Suppressor macrophage treated with lipopolysaccharide for 4 hours (primary cell): Measurements from ENCODE around the gene PKHD1.
"Not testable (repeated sequence)": the region's sequence is repeated elsewhere in the genome, so short reads cannot be mapped to it uniquely, and the experiment has no call there.

ENCODE experiments used
- DNase-seq: peaks from one replicate; pipeline ENCODE4 v3.0.0-alpha.2; 2020

The PKHD1 gene

GRCh38 chr6:51983564-51983963 is 103.8 kb downstream of the PKHD1 start:
- DNase-seq: no peak

DNA sequence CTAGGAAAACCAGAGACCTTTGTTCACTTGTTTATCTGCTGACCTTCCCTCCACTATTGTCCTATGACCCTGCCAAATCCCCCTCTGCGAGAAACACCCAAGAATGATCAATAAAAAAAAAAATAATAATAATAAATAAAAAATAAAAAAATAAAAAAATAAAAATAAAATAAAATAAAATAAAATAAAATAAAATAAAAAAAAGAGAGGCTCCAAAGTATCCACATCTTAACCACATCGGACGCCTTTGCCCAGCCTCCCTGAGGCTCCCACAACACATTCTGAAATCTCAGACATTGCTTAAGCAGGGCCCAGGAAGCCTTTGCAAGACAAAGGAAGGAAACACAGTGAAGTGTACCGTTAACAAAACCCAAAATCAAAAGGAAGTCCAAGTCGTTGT is 104.7 kb downstream of the PKHD1 start:
- DNase-seq: not testable (repeated sequence)

- DNase-seq: no peak
Measured at GRCh38 chr6:51976374-51976773, 111.0 kb downstream of the PKHD1 start.

DNA sequence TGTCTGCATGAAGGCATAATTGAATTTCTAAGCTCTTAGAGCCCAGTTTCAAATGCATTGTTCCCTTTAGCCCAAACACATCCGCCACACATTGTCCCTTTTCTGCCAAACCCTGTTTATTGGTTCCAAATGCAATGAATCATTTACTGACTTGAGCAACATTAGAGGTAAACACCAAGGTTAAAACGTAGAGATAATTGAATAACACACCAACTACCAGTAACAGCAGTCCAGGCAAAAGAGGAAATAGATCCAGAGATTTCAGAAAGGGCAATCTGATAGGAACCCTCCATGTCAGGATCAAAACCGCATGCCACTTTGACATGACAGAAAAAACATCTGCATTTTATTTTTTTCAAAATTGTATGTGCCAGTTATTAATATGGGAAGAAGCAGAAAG is 114.8 kb downstream of the PKHD1 start:
- DNase-seq: no peak

GRCh38 chr6:51968265-51968664 is 119.1 kb downstream of the PKHD1 start:
- no peak for DNase-seq

DNA sequence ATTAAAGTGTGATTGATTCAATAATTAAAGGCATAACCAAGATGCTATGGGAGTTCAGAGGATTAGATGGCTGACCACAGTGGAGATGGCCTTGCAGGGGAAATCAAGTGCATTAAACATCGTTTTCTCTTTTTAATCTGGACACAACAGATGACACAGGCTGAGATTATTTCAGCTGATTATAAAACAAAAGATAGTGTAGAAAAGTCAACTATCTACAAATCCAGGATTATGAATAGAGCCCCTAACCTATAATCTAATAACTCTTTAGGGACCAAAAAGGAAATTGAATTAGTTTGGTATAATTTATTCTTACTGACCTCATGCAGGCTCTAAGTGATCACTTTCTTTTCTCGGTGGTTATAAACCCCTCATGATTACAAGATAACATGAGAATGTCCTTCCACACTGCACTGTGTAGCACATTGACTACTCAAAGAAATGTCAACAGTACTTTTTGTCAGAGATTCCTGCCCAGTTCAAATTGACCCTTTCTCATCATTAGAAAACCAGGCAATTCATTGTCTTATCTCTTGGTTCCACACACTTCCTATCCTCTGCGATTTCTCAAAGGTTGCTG is 122.1 kb downstream of the PKHD1 start:
- no peak for DNase-seq

DNA sequence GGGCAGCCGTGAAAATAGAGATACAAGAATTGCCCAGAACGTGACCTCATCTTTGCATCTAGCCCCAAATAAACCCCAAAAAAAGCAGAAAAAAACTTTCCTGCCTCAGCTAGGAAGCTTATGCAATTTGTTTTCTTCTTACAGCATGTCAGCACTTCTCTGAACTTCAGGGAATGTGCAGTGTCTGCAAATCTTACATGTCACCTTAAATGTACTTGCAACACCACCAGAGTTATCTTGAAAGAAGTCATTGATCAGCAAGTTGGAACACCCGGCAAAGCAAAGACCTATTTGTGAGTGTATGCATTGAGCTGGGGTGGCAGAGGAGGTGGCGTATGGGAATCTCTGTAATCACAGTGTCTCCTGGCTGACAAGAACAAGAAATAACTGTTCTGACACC is 123.4 kb downstream of the PKHD1 start:
- DNase-seq: no peak

- DNase-seq: no peak
Measured at GRCh38 chr6:51962354-51962753, 125.1 kb downstream of the PKHD1 start.

GRCh38 chr6:51960419-51960818 is 127.0 kb downstream of the PKHD1 start:
- DNase-seq: no peak

DNA sequence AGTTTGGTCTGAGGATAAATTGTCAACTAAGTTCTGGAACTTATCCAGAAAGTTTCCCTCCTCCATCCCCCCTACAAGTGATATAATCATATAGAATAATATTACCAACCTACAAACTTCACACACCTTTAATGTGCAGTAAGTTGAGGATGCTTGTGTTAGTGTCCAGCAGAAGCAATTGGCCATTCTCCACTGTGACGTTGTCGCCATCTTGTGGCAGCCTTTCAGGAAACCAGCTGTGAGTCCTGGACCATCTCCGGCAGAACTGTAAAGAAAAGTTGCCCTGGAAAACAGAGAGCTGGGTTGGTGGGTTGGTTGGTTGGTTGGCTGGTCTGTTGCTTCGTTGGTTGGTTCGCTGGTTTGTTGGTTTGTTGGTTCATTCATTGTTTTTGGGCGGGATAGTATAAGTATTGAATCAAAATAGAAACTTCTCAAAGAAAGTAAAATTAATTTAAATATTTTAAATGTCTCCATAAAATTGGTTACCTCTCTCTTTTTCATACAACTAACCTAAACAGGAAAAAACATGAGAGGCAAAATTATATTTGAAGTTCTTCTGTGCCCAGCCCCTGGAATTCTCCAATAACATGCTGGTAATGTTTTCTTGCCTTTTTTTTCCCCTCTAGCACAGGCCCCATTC is 127.5 kb downstream of the PKHD1 start:
- DNase-seq: peak; percentile 68

- no peak for DNase-seq
Measured at GRCh38 chr6:51954681-51955080, 132.7 kb downstream of the PKHD1 start.

- no peak for DNase-seq
Measured at GRCh38 chr6:51953246-51953645, 134.2 kb downstream of the PKHD1 start.

- no peak for DNase-seq
Measured at GRCh38 chr6:51951924-51952323, 135.5 kb downstream of the PKHD1 start.

DNA sequence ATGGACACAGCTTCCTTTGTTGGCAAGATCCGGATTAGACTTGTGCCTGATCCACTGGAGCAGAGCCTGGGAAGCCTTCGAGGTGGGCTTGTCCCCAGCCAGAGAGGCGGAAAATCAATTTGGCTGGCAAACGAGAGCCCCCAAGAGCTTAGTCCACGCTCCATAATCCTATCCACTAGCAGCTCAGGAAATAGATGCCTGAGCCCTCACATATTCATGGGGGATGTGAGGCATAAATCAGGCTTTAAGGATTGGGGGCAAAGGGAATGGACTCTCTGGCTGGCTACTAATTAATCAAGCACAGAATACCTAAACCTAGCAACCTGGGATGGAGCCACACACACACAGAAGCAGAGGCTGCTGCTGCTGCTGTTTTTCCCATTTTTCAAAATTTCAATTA is 137.9 kb downstream of the PKHD1 start:
- DNase-seq: no peak

DNA sequence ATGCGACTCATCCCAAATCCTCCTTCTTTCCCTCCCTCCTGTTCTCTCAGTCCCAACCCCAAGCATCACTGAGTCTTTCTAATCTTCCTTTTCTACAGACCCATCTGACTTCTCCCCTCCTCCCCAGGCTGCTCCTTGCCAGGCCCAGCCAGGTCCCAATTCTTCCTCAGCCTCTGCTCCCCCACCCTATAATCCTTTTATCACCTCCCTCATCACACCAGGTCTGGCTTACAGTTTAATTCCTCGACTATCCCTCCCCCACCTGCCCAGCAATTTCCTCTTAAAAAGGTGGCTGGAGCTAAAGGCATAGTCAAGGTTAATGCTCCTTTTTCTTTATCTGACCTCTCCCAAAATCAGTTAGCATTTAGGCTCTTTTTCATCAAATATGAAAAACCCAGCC is 147.7 kb downstream of the PKHD1 start:
- not testable (repeated sequence) for DNase-seq

GRCh38 chr6:51936531-51937290 is 150.7 kb downstream of the PKHD1 start:
- DNase-seq: no peak

- no peak for DNase-seq
Measured at GRCh38 chr6:51934098-51934497, 153.3 kb downstream of the PKHD1 start.

GRCh38 chr6:51932956-51933355 is 154.5 kb downstream of the PKHD1 start:
- DNase-seq: no peak

DNA sequence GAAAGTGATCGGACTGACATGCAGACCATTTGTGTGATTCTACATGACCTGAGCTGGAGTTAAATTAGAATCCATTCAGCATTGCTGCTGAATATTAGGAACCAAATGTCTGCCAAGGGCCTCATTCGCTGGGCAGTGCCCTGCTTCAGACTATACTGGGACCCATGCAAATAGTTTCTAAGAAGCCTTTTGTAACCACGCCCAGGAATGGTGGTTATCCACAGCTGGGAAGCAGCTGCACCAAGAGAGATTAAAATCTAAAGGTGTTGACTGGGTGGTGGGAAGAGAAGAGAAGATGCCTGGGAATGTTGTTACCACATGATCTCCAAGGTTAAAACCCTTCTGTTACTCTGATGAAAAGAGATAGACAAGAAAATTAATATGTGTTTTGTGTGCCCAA is 156.8 kb downstream of the PKHD1 start:
- no peak for DNase-seq

GRCh38 chr6:51929934-51930574 is 157.4 kb downstream of the PKHD1 start:
- no peak for DNase-seq

DNA sequence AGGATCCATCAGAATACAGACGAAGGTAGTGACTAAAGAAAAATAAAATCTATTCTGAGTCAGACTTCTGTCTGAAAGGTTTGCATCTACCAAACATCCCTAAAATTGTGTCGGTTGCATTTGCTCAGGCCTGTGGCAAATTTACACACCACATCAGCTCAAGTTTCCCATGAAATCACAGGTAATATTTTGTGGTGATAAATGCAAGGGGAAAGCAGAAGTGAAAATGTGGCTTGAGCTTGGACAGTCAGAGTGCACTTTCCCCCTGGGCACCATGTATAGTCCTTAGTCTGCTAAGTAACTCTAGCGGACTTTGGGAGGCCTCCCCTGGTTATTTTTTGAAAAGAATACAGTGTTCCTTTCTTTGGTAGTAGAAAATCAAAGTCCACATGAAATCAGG is 159.1 kb downstream of the PKHD1 start:
- no peak for DNase-seq

- no peak for DNase-seq
Measured at GRCh38 chr6:51927450-51927849, 160.0 kb downstream of the PKHD1 start.

- DNase-seq: no peak
Measured at GRCh38 chr6:51926125-51926524, 161.3 kb downstream of the PKHD1 start.

GRCh38 chr6:51922479-51922878 is 164.9 kb downstream of the PKHD1 start:
- DNase-seq: not testable (repeated sequence)
